ENCODE measurements around the gene ULK4.

GRCh38 chr3:41833628-41834027 lies 128.3 kb downstream of the ULK4 start:
- TF ChIP-seq EP300 (IDR thresholded peaks at IDR 0.05; ENCODE audit: borderline replicate concordance in 1 of 2, low read depth in 1 of 2, low read length in 1 of 2) (no peak), GABPA (IDR thresholded peaks at IDR 0.05; ENCODE audit: low read depth) (no peak), CHD2 (IDR thresholded peaks at IDR 0.05; ENCODE audit: low read length, partially characterized antibody) (no peak), MAX (IDR thresholded peaks at IDR 0.05; ENCODE audit: low read depth) (no peak), EZH2phosphoT487 (IDR thresholded peaks at IDR 0.05; ENCODE audit: borderline replicate concordance, low read depth) (no peak), POLR2AphosphoS5 (IDR thresholded peaks at IDR 0.05; ENCODE audit: low read depth, low read length) (no peak), CTCF (IDR thresholded peaks at IDR 0.05) (no peak), JUND (IDR thresholded peaks at IDR 0.05) (no peak), RXRA (IDR thresholded peaks at IDR 0.05; ENCODE audit: borderline replicate concordance, low read depth) (no peak), TCF12 (IDR thresholded peaks at IDR 0.05) (no peak), RCOR1 (IDR thresholded peaks at IDR 0.05; ENCODE audit: low read length) (no peak)
